Parietal lobe (tissue), 1 donor: Measurements from ENCODE around the gene PERP. TPM values are rescaled to one million over a fixed set of nuclear protein-coding genes. Genes with fewer than 3 reads are reported as not detected.

Source experiments
- total RNA-seq: library from RNA; depleted of rRNA; stranded (reverse); fragments of >200 nt; gene quantifications from one replicate; pipeline ENCODE4 v1.2.3, GENCODE V29; 2014

Gene PERP
- 0.94 TPM for total RNA-seq

DNA sequence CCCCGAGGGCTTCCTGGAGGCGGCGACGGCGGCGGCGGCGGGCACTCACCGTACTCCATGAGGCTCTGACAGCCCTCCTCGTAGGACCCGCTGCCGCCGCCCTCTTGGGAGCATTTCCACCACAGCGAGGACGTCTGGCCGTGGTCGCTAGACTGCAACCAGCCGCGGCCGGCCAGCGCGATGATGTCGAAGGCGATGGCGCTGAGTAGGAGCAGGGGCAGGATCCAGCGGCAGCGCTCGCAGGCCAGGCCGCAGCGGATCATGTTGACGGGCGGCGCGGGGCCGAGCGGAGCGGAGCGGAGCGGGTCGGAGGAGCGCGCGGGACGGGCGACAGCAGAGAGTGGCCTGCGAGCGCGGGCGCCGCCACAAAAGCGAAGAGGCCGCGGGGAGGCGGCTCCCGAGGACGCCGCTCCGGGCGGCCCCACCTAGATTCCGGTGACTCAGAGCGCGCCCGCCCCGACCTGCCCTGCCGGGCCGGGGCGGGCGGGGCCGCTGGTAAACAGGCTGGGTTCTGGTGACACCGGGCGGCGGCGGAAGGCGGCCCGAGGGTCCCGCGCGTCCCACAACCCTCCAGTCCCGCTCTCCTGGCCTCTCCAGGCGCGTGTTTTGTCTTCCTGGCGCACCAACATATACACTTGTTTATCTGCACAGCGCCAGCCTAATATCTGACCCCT, at the start of gene PERP:
Gene PERP, minus strand, starts transcription at position 342 of the 674 bp plus-strand sequence. Its CDS starts 79 bp downstream, at position 263.

Other genes starting within 250 kb of the PERP start
- gene TNFAIP3, start 240.2 kb downstream of the PERP start, total RNA-seq, result 0.94 TPM
- 84.8 TPM for gene ARFGEF3, start 54.5 kb upstream of the PERP start, total RNA-seq
- gene PBOV1, start 111.1 kb upstream of the PERP start, total RNA-seq, result not detected